ENCODE measurements around the gene RPL21. TPM values are rescaled to one million over a fixed set of nuclear protein-coding genes. Genes with fewer than 3 reads are reported as not detected.

The RPL21 gene
- total RNA-seq, 1 experiment from 2014 or later, result 986 TPM

- DNase-seq (ENCODE audit: low spot score), result no peak
- intact Hi-C loops (cut with micrococcal nuclease; ENCODE audit: unreplicated experiment), result no loop called here
Observed at GRCh38 chr13:27273658-27274425, 22.5 kb downstream of the RPL21 start.

GRCh38 chr13:27274631-27275030, 23.3 kb downstream of the RPL21 start:
- Histone ChIP-seq H3K4me3 (ENCODE audit: low read depth, low read length, poor library complexity, severe bottlenecking) (no peak overlapping the region), H3K9me3 (ENCODE audit: low read depth, low read length, poor library complexity, severe bottlenecking) (no peaks in the 10 kb centered on the region), H3K27me3 (replicated peaks; ENCODE audit: insufficient read depth, low read depth, low read length, poor library complexity) (no peaks in the 10 kb centered on the region), H3K27ac (ENCODE audit: low read depth, low read length, poor library complexity, severe bottlenecking) (no peak overlapping the region), H3K4me1 (ENCODE audit: insufficient read depth, low read length, poor library complexity, severe bottlenecking) (no peaks in the 10 kb centered on the region), H3K36me3 (ENCODE audit: insufficient read depth, low read length, poor library complexity, severe bottlenecking) (no peaks in the 10 kb centered on the region)
- intact Hi-C loops (cut with micrococcal nuclease; ENCODE audit: unreplicated experiment), result no loop called here
- no TSS peak for BruUV-seq (replicated peaks)
- TF ChIP-seq CTCF (conservative IDR thresholded peaks at IDR 0.05; ENCODE audit: low read depth, low read length) (no peak), EZH2 (IDR thresholded peaks at IDR 0.05; ENCODE audit: borderline replicate concordance, low read depth, low read length, poor library complexity, severe bottlenecking) (no peak)
- ChIA-PET POLR2A (ENCODE audit: low non-redundant PET) (no interaction called here), CTCF (interaction anchor here (0.5 to 0.6 kb wide), 2 partner anchors 13 to 119 kb away, joined by 5 to 6 read pairs; no protein-coding TSS in a partner anchor)
- DNase-seq (ENCODE audit: low spot score), result no peak

More at GRCh38 chr13:27273658-27274425, 22.5 kb downstream of the RPL21 start:
- Histone ChIP-seq H3K4me3 (ENCODE audit: low read depth, low read length, poor library complexity, severe bottlenecking) (no peak overlapping the region), H3K9me3 (ENCODE audit: low read depth, low read length, poor library complexity, severe bottlenecking) (no peaks in the 10 kb centered on the region), H3K4me1 (ENCODE audit: insufficient read depth, low read length, poor library complexity, severe bottlenecking) (no peaks in the 10 kb centered on the region), H3K36me3 (ENCODE audit: insufficient read depth, low read length, poor library complexity, severe bottlenecking) (no peaks in the 10 kb centered on the region), H3K27ac (ENCODE audit: low read depth, low read length, poor library complexity, severe bottlenecking) (no peak overlapping the region), H3K27me3 (replicated peaks; ENCODE audit: insufficient read depth, low read depth, low read length, poor library complexity) (no peaks in the 10 kb centered on the region)
- CTCF ChIA-PET, result no interaction called here
- no TSS peak for BruUV-seq (replicated peaks)
- POLR2A ChIA-PET (ENCODE audit: low non-redundant PET), result no interaction called here
- TF ChIP-seq CTCF (conservative IDR thresholded peaks at IDR 0.05; ENCODE audit: low read depth, low read length) (no peak), EZH2 (IDR thresholded peaks at IDR 0.05; ENCODE audit: borderline replicate concordance, low read depth, low read length, poor library complexity, severe bottlenecking) (no peak)

GRCh38 chr13:27276188-27276587, 24.8 kb downstream of the RPL21 start:
- no peak for DNase-seq (ENCODE audit: low spot score)
- Histone ChIP-seq H3K9me3 (ENCODE audit: low read depth, low read length, poor library complexity, severe bottlenecking) (no peaks in the 10 kb centered on the region), H3K4me3 (ENCODE audit: low read depth, low read length, poor library complexity, severe bottlenecking) (no peak overlapping the region), H3K27me3 (replicated peaks; ENCODE audit: insufficient read depth, low read depth, low read length, poor library complexity) (no peaks in the 10 kb centered on the region), H3K4me1 (ENCODE audit: insufficient read depth, low read length, poor library complexity, severe bottlenecking) (no peaks in the 10 kb centered on the region), H3K36me3 (ENCODE audit: insufficient read depth, low read length, poor library complexity, severe bottlenecking) (no peaks in the 10 kb centered on the region), H3K27ac (ENCODE audit: low read depth, low read length, poor library complexity, severe bottlenecking) (no peak overlapping the region)
- ChIA-PET CTCF (no interaction called here), POLR2A (ENCODE audit: low non-redundant PET) (no interaction called here)
- TF ChIP-seq EZH2 (IDR thresholded peaks at IDR 0.05; ENCODE audit: borderline replicate concordance, low read depth, low read length, poor library complexity, severe bottlenecking) (no peak), CTCF (conservative IDR thresholded peaks at IDR 0.05; ENCODE audit: low read depth, low read length) (no peak)
- BruUV-seq (replicated peaks), result no TSS peak
- intact Hi-C loops (cut with micrococcal nuclease; ENCODE audit: unreplicated experiment), result no loop called here

Measured in A673 (cell line).